ENCODE data around the gene CPS1. TPM values are rescaled to one million over a fixed set of nuclear protein-coding genes. Genes with fewer than 3 reads are reported as not detected.

CPS1 gene
- 4.7 TPM for total RNA-seq

GRCh38 chr2:210556329-210556980 is at the start of gene CPS1:
Gene CPS1 (plus strand): TSS chr2:210556599. CDS start chr2:210556734, 135 bp downstream.
- ATAC-seq, result no peak

- ATAC-seq, result no peak
These were observed 40.5 kb upstream of the CPS1 start for GRCh38 chr2:210515911-210516310.

GRCh38 chr2:210517264-210517663 is 39.1 kb upstream of the CPS1 start:
- ATAC-seq, result no peak

GRCh38 chr2:210519594-210519993 is 36.8 kb upstream of the CPS1 start:
- no peak for ATAC-seq

- no peak for ATAC-seq
These were observed 34.0 kb upstream of the CPS1 start for GRCh38 chr2:210522399-210522798.

GRCh38 chr2:210523650-210524289 is 32.6 kb upstream of the CPS1 start:
- no peak for ATAC-seq

GRCh38 chr2:210524533-210524932 is 31.9 kb upstream of the CPS1 start:
- no peak for ATAC-seq

- no peak for ATAC-seq
These were observed 29.1 kb upstream of the CPS1 start for GRCh38 chr2:210527286-210527685.

GRCh38 chr2:210528716-210529115 is 27.7 kb upstream of the CPS1 start:
- no peak for ATAC-seq

- no peak for ATAC-seq
These were observed 25.3 kb upstream of the CPS1 start for GRCh38 chr2:210531050-210531449.

GRCh38 chr2:210531482-210531881 is 24.9 kb upstream of the CPS1 start:
- ATAC-seq, result no peak

GRCh38 chr2:210533389-210533788 is 23.0 kb upstream of the CPS1 start:
- no peak for ATAC-seq

- no peak for ATAC-seq
These were observed 21.5 kb upstream of the CPS1 start for GRCh38 chr2:210534879-210535278.

- no peak for ATAC-seq
These were observed 19.3 kb upstream of the CPS1 start for GRCh38 chr2:210536973-210537650.

GRCh38 chr2:210539035-210539434 is 17.4 kb upstream of the CPS1 start:
- no peak for ATAC-seq

- ATAC-seq, result no peak
These were observed 16.6 kb upstream of the CPS1 start for GRCh38 chr2:210539578-210540416.

- ATAC-seq, result no peak
These were observed 15.9 kb upstream of the CPS1 start for GRCh38 chr2:210540471-210540870.

GRCh38 chr2:210540900-210541289 is 15.5 kb upstream of the CPS1 start:
- no peak for ATAC-seq

GRCh38 chr2:210541290-210541902 is 15.0 kb upstream of the CPS1 start:
- no peak for ATAC-seq

- ATAC-seq, result no peak
These were observed 12.3 kb upstream of the CPS1 start for GRCh38 chr2:210544007-210544590.

- no peak for ATAC-seq
These were observed 11.6 kb upstream of the CPS1 start for GRCh38 chr2:210544831-210545230.

Measured in esophagus mucosa (tissue), 1 donor.